ENCODE data around the gene BBLN. TPM values are rescaled to one million over a fixed set of nuclear protein-coding genes. Genes with fewer than 3 reads are reported as not detected.

BBLN gene
- total RNA-seq, 1 experiment from 2014 or later: 48.5 TPM

DNA sequence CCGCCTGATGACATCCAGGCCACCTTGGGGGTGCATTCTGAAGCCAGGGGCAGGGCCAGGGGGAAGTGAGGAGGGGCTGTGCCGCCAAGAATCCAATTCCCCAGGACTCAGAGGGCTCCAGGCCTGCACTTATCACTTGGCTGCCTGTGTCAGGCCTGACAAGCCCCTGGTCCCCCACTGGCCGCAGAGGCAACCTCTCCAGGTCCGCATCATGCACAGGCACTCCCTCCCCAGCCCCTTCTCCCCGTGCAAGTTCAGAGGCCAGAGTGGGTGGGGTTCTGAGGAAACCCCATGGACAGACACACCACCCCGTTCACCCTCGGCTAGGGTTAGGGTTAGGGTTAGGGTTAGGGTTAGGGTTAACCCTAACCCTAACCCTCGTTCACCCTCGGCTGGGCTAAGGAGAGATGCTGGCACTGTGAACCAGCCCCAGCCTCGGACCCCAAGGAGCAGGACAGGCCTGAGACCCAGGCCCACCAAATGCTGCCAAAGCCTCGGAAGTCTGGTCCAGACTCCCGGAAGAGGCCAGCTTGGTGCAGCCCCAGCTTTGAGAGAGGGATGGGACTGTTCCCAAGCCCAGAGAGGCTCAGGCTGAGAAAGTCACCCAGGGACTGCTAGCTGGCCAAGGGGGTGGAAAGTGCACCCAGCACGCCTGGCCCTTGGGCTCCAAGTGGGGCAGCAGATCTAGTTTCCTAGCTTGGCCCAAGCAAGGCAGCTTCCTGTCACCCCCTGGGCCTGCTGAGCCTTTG is 5.9 kb upstream of the BBLN start:
- Histone ChIP-seq H3K36me3 (ENCODE audit: control insufficient read depth, insufficient read depth, low read length) (no peaks in the 10 kb centered on the region), H3K27me3 (ENCODE audit: control insufficient read depth, insufficient read depth, low read length) (no peaks in the 10 kb centered on the region), H3K9me3 (ENCODE audit: control insufficient read depth, insufficient read depth, low read depth, low read length) (no peaks in the 10 kb centered on the region), H3K4me1 (ENCODE audit: control insufficient read depth, insufficient read depth, low read length) (no peaks in the 10 kb centered on the region; the same call in none of the 2 replicates), H3K27ac (ENCODE audit: low read length) (no peak overlapping the region), H3K4me3 (ENCODE audit: low read depth in 2 of 2, low read length in 2 of 2) (no peak overlapping the region)
- no TSS peak for BruUV-seq (replicated peaks)
- in situ Hi-C loops (cut with HindIII; ENCODE audit: low pct_unique_long_range_greater_than_20kb, low sequenced_read_pairs): no loop called here
- POLR2A ChIA-PET: no interaction called here
- no peak for ATAC-seq
- intact Hi-C loops (cut with micrococcal nuclease; ENCODE audit: unreplicated experiment): no loop called here
- CTCF ChIA-PET: no interaction called here
- TF ChIP-seq SIN3A (IDR thresholded peaks at IDR 0.05; ENCODE audit: borderline replicate concordance, insufficient read depth, low read depth, low read length) (no peak), POLR2AphosphoS5 (IDR thresholded peaks at IDR 0.05; ENCODE audit: low read depth, low read length) (no peak), TCF7L2 (IDR thresholded peaks at IDR 0.05; ENCODE audit: low read depth, low read length) (no peak)
- TF ChIP-seq, protein P1, sequence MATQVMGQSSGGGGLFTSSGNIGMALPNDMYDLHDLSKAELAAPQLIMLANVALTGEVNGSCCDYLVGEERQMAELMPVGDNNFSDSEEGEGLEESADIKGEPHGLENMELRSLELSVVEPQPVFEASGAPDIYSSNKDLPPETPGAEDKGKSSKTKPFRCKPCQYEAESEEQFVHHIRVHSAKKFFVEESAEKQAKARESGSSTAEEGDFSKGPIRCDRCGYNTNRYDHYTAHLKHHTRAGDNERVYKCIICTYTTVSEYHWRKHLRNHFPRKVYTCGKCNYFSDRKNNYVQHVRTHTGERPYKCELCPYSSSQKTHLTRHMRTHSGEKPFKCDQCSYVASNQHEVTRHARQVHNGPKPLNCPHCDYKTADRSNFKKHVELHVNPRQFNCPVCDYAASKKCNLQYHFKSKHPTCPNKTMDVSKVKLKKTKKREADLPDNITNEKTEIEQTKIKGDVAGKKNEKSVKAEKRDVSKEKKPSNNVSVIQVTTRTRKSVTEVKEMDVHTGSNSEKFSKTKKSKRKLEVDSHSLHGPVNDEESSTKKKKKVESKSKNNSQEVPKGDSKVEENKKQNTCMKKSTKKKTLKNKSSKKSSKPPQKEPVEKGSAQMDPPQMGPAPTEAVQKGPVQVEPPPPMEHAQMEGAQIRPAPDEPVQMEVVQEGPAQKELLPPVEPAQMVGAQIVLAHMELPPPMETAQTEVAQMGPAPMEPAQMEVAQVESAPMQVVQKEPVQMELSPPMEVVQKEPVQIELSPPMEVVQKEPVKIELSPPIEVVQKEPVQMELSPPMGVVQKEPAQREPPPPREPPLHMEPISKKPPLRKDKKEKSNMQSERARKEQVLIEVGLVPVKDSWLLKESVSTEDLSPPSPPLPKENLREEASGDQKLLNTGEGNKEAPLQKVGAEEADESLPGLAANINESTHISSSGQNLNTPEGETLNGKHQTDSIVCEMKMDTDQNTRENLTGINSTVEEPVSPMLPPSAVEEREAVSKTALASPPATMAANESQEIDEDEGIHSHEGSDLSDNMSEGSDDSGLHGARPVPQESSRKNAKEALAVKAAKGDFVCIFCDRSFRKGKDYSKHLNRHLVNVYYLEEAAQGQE (IDR thresholded peaks at IDR 0.05; ENCODE audit: insufficient read depth in 1 of 2, low read depth in 2 of 2, low read length in 1 of 2): no peak
- TF ChIP-seq, protein P2, sequence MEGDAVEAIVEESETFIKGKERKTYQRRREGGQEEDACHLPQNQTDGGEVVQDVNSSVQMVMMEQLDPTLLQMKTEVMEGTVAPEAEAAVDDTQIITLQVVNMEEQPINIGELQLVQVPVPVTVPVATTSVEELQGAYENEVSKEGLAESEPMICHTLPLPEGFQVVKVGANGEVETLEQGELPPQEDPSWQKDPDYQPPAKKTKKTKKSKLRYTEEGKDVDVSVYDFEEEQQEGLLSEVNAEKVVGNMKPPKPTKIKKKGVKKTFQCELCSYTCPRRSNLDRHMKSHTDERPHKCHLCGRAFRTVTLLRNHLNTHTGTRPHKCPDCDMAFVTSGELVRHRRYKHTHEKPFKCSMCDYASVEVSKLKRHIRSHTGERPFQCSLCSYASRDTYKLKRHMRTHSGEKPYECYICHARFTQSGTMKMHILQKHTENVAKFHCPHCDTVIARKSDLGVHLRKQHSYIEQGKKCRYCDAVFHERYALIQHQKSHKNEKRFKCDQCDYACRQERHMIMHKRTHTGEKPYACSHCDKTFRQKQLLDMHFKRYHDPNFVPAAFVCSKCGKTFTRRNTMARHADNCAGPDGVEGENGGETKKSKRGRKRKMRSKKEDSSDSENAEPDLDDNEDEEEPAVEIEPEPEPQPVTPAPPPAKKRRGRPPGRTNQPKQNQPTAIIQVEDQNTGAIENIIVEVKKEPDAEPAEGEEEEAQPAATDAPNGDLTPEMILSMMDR (IDR thresholded peaks at IDR 0.05): no peak
- no peak for DNase-seq (ENCODE audit: low read depth, low spot score)

DNA sequence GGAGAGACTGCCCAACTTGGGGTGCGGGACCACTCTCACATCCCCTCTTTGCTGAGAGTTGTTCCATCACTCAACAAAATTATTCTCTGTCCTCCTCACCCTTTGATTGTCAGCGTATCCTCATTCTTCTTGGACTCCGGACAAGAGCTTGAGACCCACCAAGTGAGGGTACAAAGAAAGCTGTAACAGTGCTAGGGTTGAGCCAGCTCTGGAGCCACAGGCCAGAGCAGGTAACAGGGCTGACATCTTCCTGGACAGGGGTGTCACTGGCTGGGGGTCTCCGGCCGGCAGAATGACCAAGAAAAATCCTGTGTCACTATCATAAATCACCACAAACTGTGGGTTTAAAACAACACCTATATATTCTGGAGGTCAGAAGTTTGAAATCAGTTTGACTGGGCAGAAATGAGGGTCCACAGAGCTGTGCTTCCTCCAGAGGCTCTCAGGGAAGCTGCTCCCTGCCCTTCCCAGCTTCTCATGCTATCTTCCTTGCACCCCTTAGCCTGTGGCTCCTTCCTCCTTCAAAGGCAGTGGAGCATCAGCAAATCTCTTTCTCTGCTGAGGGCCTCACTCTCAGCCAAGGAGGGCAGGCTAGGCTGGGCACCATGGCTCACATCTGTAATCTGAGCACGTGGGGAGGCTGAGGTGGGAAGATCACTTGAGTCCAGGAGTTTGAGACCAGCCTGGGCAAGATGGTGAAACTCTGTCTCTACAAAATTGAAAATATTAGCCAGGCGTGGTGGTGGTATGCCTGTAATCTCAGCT is 4.1 kb upstream of the BBLN start:
- no peak overlapping the region for H3K4me3 ChIP-seq (ENCODE audit: low read depth in 2 of 2, low read length in 2 of 2)
- intact Hi-C loops (cut with micrococcal nuclease; ENCODE audit: unreplicated experiment) (no loop called here), in situ Hi-C loops (cut with HindIII; ENCODE audit: low pct_unique_long_range_greater_than_20kb, low sequenced_read_pairs) (no loop called here)
- no peaks in the 10 kb centered on the region for H3K9me3 ChIP-seq (ENCODE audit: control insufficient read depth, insufficient read depth, low read depth, low read length)
- BruUV-seq (replicated peaks): no TSS peak
- TF ChIP-seq, protein P1 (IDR thresholded peaks at IDR 0.05; ENCODE audit: insufficient read depth in 1 of 2, low read depth in 2 of 2, low read length in 1 of 2): no peak
- TF ChIP-seq SIN3A (IDR thresholded peaks at IDR 0.05; ENCODE audit: borderline replicate concordance, insufficient read depth, low read depth, low read length): no peak
- ChIA-PET POLR2A (no interaction called here), CTCF (interaction anchor here (1.6 kb wide), 1 partner anchor 35 kb away, joined by 7 read pairs; no protein-coding TSS in a partner anchor)
- DNase-seq (ENCODE audit: low read depth, low spot score): no peak
- no peaks in the 10 kb centered on the region; the same call in 1 of the 2 replicates for H3K36me3 ChIP-seq (ENCODE audit: control insufficient read depth, insufficient read depth, low read length)
- H3K4me1 ChIP-seq (ENCODE audit: control insufficient read depth, insufficient read depth, low read length): peaks cover 4% of the 10 kb centered on the region; the same call in 1 of the 2 replicates
- H3K27ac ChIP-seq (ENCODE audit: low read length): no peak overlapping the region
- H3K27me3 ChIP-seq (ENCODE audit: control insufficient read depth, insufficient read depth, low read length): no peaks in the 10 kb centered on the region
- ATAC-seq: no peak

Data from Panc1 (cell line).